SK-N-SH (cell line): ENCODE measurements around the gene CEP152.

Experiments used
- CHD2 ChIP-seq: fragments of 150-350 bp; IDR thresholded peaks from 2 replicates; pipeline ENCODE4 v1.6.1; 2018; ENCODE audit warnings: low read length; ENCODE audit not compliant: partially characterized antibody
- CTCF ChIP-seq: fragments of 200-600 bp; sonication (generic); IDR thresholded peaks from 2 replicates; pipeline ENCODE4 v1.6.1; 2017; ENCODE audit warnings: antibody characterized with exemption, mild to moderate bottlenecking, moderate library complexity
- EP300 ChIP-seq, 2 experiments: IDR thresholded peaks; 2 replicates each; pipeline versions ENCODE4 v1.4.0 to v1.6.1; 2012; ENCODE audit warnings: borderline replicate concordance in 1 of 2, low read depth in 1 of 2, low read length in 1 of 2
- EZH2phosphoT487 ChIP-seq: fragments of 200-600 bp; sonication (generic); IDR thresholded peaks from 2 replicates; pipeline ENCODE4 v1.6.1; 2017; ENCODE audit warnings: low read depth, mixed run types, mild to moderate bottlenecking, antibody characterized with exemption, moderate library complexity, borderline replicate concordance
- GATA2 ChIP-seq: sonication (generic); formaldehyde crosslinking; IDR thresholded peaks from 2 replicates; pipeline ENCODE4 v1.5.0; 2020; ENCODE audit warnings: mild to moderate bottlenecking, missing genetic modification reagents
- NFIC ChIP-seq: IDR thresholded peaks from 2 replicates; pipeline ENCODE4 v1.4.0; 2012; ENCODE audit warnings: borderline replicate concordance
- NRF1 ChIP-seq: IDR thresholded peaks from 2 replicates; pipeline ENCODE4 v1.6.1; 2012; ENCODE audit warnings: low read depth, mild to moderate bottlenecking, low read length
- RAD21 ChIP-seq: IDR thresholded peaks from 2 replicates; pipeline ENCODE4 v1.6.1; 2012; ENCODE audit warnings: mild to moderate bottlenecking, low read length
- RXRA ChIP-seq: IDR thresholded peaks from 2 replicates; pipeline ENCODE4 v1.4.0; 2012; ENCODE audit warnings: low read depth, mild to moderate bottlenecking, borderline replicate concordance
- TAF1 ChIP-seq: IDR thresholded peaks from 2 replicates; pipeline ENCODE4 v1.6.1; 2012; ENCODE audit warnings: low read depth, mild to moderate bottlenecking, low read length, moderate library complexity, borderline replicate concordance
- YY1 ChIP-seq: IDR thresholded peaks from 2 replicates; pipeline ENCODE4 v1.4.0; 2012; ENCODE audit warnings: low read depth, mild to moderate bottlenecking
- TF ChIP-seq, protein P1 (sequence below): IDR thresholded peaks from 2 replicates; pipeline ENCODE4 v1.4.0; 2012; ENCODE audit warnings: low read depth

DNA sequence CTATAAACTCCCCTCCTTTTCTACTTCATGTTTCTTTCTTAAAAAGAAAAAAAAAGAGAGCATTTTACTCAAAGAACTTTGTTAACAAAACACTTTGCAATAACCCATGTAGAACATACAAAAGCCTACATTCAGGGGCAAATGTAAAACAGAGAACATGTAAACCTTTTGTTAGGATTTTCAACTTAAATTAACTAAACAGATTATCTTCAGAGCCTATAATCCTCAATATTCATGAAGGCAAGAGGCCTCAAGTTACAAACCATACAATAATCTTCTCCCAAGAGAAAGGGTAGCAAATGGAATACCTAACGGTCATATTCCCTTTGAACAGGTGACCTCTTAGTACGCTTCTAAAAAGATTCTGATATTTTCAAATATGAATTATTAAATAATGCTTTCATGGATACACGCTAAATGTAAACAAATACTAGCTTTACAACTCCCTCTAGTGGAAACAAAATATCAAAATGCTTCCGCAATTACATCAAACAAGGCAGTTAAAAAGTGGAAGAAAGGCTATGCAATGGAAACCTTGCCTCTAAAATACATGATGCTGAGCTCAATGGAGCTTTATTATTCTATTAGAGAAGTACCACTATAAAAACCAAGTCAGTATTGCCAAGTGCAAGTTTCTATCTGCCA is 9.9 kb downstream of the CEP152 start:
- no peak for TF ChIP-seq EZH2phosphoT487
- TF ChIP-seq CTCF: peak; percentile 71
- TF ChIP-seq TAF1: no peak
- TF ChIP-seq NRF1: no peak
- no peak for TF ChIP-seq YY1
- TF ChIP-seq GATA2 (CRISPR knock-in tag): no peak
- TF ChIP-seq EP300 (IDR thresholded peaks at IDR 0.05; ENCODE audit: borderline replicate concordance in 1 of 2, low read depth in 1 of 2, low read length in 1 of 2): no peak
- TF ChIP-seq NFIC: no peak
- TF ChIP-seq RAD21: peak; percentile 69
- TF ChIP-seq CHD2: no peak
- TF ChIP-seq, protein P1, sequence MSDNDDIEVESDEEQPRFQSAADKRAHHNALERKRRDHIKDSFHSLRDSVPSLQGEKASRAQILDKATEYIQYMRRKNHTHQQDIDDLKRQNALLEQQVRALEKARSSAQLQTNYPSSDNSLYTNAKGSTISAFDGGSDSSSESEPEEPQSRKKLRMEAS: no peak
- no peak for TF ChIP-seq RXRA
